Prostate gland (tissue), 2 donors: ENCODE data around the gene RPLP1. TPM values are rescaled to one million over a fixed set of nuclear protein-coding genes. Genes with fewer than 3 reads are reported as not detected.

Experiments
- DNase-seq: peaks from one replicate; pipeline ENCODE4 v3.0.0-alpha.2; 2019; ENCODE audit warnings: low spot score
- H3K27ac ChIP-seq, 2 donors: fragments of 200-600 bp; sonication (generic); 2 replicates each; pipeline ENCODE4 v1.5.1; 2017 to 2019
- H3K27me3 ChIP-seq: fragments of 200-600 bp; sonication (generic); replicated peaks from 2 replicates; pipeline ENCODE4 v1.5.1; 2019; ENCODE audit not compliant: insufficient read depth
- H3K36me3 ChIP-seq, 2 donors: fragments of 200-600 bp; sonication (generic); 1 replicate in 1 of 2; 2 replicates in 1 of 2; pipeline versions ENCODE4 v1.5.1 to v1.8.1; 2017 to 2019
- H3K4me1 ChIP-seq: fragments of 200-600 bp; sonication (generic); replicated peaks from 2 replicates; pipeline ENCODE4 v1.5.1; 2019
- H3K4me3 ChIP-seq, 2 donors: fragments of 200-600 bp; sonication (generic); 2 replicates each; pipeline ENCODE4 v1.5.1; 2017 to 2019
- H3K9me3 ChIP-seq: fragments of 200-600 bp; sonication (generic); 2 replicates; pipeline ENCODE4 v1.5.1; 2017
- CTCF ChIP-seq, 4 experiments: fragments of 200-600 bp in 2 of 4; fragments of 450-650 bp in 2 of 4; sonication (generic) in 2 of 4; IDR thresholded peaks; 1 replicate in 3 of 4; 2 replicates in 1 of 4; pipeline ENCODE4 v1.5.1; 2016 to 2019; ENCODE audit warnings: antibody characterized with exemption in 4 of 4, mild to moderate bottlenecking in 2 of 4, moderate library complexity in 2 of 4
- POLR2A ChIP-seq: fragments of 450-650 bp; IDR thresholded peaks from one replicate; pipeline ENCODE4 v1.6.1; 2016; ENCODE audit warnings: antibody characterized with exemption, mild to moderate bottlenecking
- POLR2AphosphoS5 ChIP-seq: sonication (generic); formaldehyde crosslinking; IDR thresholded peaks from one replicate; pipeline ENCODE4 v1.6.1; 2017; ENCODE audit warnings: antibody characterized with exemption
- WGBS: methylation state at CpG from one replicate; pipeline ENCODE4 v1.1.5; 2018; 5-methylcytosine and 5-hydroxymethylcytosine counted together
- intact Hi-C: fragments of 100-400 bp; cut with DNase I; formaldehyde crosslinking; loops from one replicate; pipeline ENCODE4 v1.14.2; 2022
- total RNA-seq, 2 donors: library from RNA; depleted of rRNA; stranded (reverse); fragments of >200 nt; gene quantifications; one replicate each; pipeline ENCODE4 v1.1.0, GENCODE V29; 2016

Gene RPLP1
- total RNA-seq, 2 donors from 2014 or later: 593 to 930 TPM

GRCh38 chr15:69408841-69409240 lies 43.8 kb upstream of the RPLP1 start:
- intact Hi-C loops: no loop called here
- no peak for DNase-seq
- H3K27ac ChIP-seq: no peak overlapping the region
- H3K27me3 ChIP-seq: no peaks in the 10 kb centered on the region
- no peaks in the 10 kb centered on the region for H3K4me1 ChIP-seq
- TF ChIP-seq CTCF (IDR thresholded peaks at IDR 0.05) (no peak), POLR2A (no peak), POLR2AphosphoS5 (no peak)
- H3K4me3 ChIP-seq: no peak overlapping the region
- no peaks in the 10 kb centered on the region for H3K9me3 ChIP-seq
- 75% methylated on average over 3 of the region's 3 CpGs for WGBS
- no peaks in the 10 kb centered on the region for H3K36me3 ChIP-seq

DNA sequence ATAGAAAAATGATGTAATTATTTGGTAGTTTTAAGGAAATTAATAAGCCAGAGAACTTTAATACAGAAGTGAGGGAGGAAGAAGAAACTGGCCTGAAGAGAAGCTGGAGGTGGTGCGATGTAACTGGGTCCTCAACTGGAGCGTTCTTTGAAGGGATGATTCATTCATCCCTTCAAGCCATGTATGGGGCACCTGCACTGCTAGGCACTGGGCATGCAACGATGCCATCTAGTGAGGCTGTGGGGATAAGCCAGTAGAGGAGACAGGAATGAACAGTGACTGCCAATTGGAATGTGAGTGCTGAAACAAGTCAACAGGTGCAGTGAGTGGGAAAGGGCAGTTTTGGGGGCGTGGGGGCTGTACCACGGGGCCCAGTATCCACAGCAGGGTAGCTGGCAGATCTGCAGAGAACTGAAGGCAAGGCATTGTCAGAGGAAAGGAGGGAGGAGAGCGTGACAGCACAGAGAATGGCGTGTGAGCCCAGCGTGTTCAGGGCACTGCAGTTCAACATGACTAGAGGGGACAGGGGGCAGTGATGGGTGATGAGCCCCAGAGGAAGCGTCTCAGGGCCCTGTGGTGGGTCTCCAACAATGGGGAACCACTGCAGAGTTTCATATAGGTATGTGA lies 42.3 kb upstream of the RPLP1 start:
- Histone ChIP-seq H3K27ac (no peak overlapping the region), H3K27me3 (no peaks in the 10 kb centered on the region), H3K4me3 (no peak overlapping the region), H3K4me1 (no peaks in the 10 kb centered on the region), H3K9me3 (no peaks in the 10 kb centered on the region), H3K36me3 (no peaks in the 10 kb centered on the region)
- DNase-seq: no peak
- WGBS: 51% methylated on average over 9 of the region's 9 CpGs
- TF ChIP-seq POLR2AphosphoS5: no peak
- TF ChIP-seq CTCF (IDR thresholded peaks at IDR 0.05): no peak
- no peak for TF ChIP-seq POLR2A
- intact Hi-C loops: no loop called here

- no peaks in the 10 kb centered on the region for H3K36me3 ChIP-seq
- no peaks in the 10 kb centered on the region for H3K4me1 ChIP-seq
- intact Hi-C loops: no loop called here
- H3K27me3 ChIP-seq: no peaks in the 10 kb centered on the region
- no peak overlapping the region for H3K27ac ChIP-seq
- H3K4me3 ChIP-seq: no peak overlapping the region
- TF ChIP-seq POLR2A: no peak
- no peak for TF ChIP-seq POLR2AphosphoS5
- TF ChIP-seq CTCF (IDR thresholded peaks at IDR 0.05): no peak
- no peaks in the 10 kb centered on the region for H3K9me3 ChIP-seq
- DNase-seq: no peak
These were observed 40.3 kb upstream of the RPLP1 start for GRCh38 chr15:69412274-69412673.

- Histone ChIP-seq H3K9me3 (no peaks in the 10 kb centered on the region), H3K27ac (no peak overlapping the region), H3K4me1 (no peaks in the 10 kb centered on the region), H3K4me3 (no peak overlapping the region), H3K27me3 (no peaks in the 10 kb centered on the region), H3K36me3 (no peaks in the 10 kb centered on the region)
- intact Hi-C loops: no loop called here
- no peak for DNase-seq
- TF ChIP-seq CTCF (IDR thresholded peaks at IDR 0.05): no peak
- no peak for TF ChIP-seq POLR2A
- TF ChIP-seq POLR2AphosphoS5: no peak
- 72% methylated on average over 1 of the region's 1 CpG for WGBS
These were observed 39.9 kb upstream of the RPLP1 start for GRCh38 chr15:69412701-69413100.

DNA sequence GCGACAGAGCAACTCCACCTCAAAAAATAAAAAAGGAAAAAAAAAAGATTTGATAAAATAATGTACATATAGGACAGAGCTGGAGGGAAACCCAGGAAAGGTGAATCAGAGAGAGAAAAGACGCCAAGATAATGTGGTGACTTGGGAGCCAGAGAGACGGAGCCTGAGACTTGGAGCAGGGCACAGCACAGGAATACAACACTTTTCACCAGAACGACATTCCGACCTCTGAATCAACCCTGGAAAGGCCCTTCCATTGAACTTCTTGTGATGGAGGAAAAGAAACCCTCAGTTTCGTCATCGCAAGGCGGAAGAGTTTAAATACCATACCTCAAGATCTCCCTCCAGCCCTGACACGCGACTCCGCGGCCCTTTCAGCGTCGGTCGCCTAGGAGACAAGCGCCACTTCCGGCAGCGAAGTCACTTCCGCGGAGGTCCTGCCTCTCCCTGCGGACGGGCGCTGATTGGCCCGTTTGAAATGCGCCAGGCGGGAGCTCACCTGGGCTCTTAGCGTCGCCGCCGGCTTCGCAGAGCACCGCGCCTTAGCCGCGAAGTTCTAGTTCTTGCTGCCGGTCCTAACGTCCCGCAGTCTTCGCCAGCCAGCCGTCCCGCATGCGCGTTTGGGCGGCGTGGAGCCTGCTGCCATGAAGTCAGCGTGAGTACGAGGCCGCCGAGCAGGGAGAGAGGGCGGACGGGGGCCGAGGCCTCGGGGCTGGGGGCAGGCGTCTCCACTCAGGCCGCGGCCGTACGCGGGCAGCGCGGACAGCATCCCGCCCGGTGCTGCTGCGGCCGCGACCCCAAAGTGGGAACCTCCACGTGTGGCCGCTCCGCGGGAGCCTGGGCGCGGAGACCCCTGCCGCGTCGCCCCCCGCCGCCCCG lies 38.6 kb upstream of the RPLP1 start, which contains the start of gene KIF23:
Gene KIF23 (plus strand): TSS at position 528 of the 879 bp plus-strand sequence. CDS start 117 bp downstream, at position 645.
- H3K36me3 ChIP-seq: no peaks in the 10 kb centered on the region
- WGBS: 2% methylated on average over 63 of the region's 78 CpGs
- H3K9me3 ChIP-seq: no peaks in the 10 kb centered on the region
- H3K27ac ChIP-seq: peak within 1 kb of the TSS; percentile 45 to 53
- no peak for TF ChIP-seq CTCF (IDR thresholded peaks at IDR 0.05)
- TF ChIP-seq POLR2A: peak; percentile 7
- peak; percentile 92 for TF ChIP-seq POLR2AphosphoS5
- H3K27me3 ChIP-seq: no peaks in the 10 kb centered on the region
- intact Hi-C loops: no loop called here
- peak; percentile 87 for DNase-seq
- peak within 1 kb of the TSS; percentile 55 to 58 for H3K4me3 ChIP-seq
- no peaks in the 10 kb centered on the region for H3K4me1 ChIP-seq
